AG09309 (cell line): ENCODE data around the gene IFNA7.
"Not testable (repeated sequence)": the region's sequence is repeated elsewhere in the genome, so short reads cannot be mapped to it uniquely, and the experiment has no call there.

Source experiments
- DNase-seq: peaks from one replicate; pipeline ENCODE4 v3.0.0-alpha.2; 2010; ENCODE audit warnings: low read depth
- H3K4me3 ChIP-seq: 2 replicates; pipeline ENCODE4 v1.5.1; 2011; ENCODE audit warnings: mild to moderate bottlenecking, low read depth, low read length, moderate library complexity; ENCODE audit not compliant: control insufficient read depth
- CTCF ChIP-seq: IDR thresholded peaks from 2 replicates; pipeline ENCODE4 v1.5.1; 2011; ENCODE audit warnings: mild to moderate bottlenecking, low read depth, low read length, inconsistent platforms; ENCODE audit not compliant: insufficient read depth, control insufficient read depth; ENCODE audit errors: missing control alignments

IFNA7 gene

GRCh38 chr9:21233258-21233657 lies 31.3 kb upstream of the IFNA7 start:
- TF ChIP-seq CTCF, result no peak
- no peak overlapping the region for H3K4me3 ChIP-seq
- no peak for DNase-seq

- no peak within 1 kb of the TSS for H3K4me3 ChIP-seq
- no peak for TF ChIP-seq CTCF
- no peak for DNase-seq
These were observed 26.1 kb upstream of the IFNA7 start, which contains the start of gene IFNA17 for GRCh38 chr9:21228122-21228521. TSS of gene IFNA17 (minus strand) at chr9:21228222. CDS start at chr9:21228173, 49 bp downstream.

- not testable (repeated sequence) for H3K4me3 ChIP-seq, DNase-seq
These were observed 15.2 kb upstream of the IFNA7 start, which contains the start of gene IFNA16 for GRCh38 chr9:21217211-21217610. TSS of gene IFNA16 (minus strand) at chr9:21217311. CDS start at chr9:21217305, 6 bp downstream.

GRCh38 chr9:21213411-21214326 lies 11.7 kb upstream of the IFNA7 start:
- not testable (repeated sequence) for H3K4me3 ChIP-seq, DNase-seq
- peak; percentile 38 for TF ChIP-seq CTCF

GRCh38 chr9:21212160-21212559 lies 10.2 kb upstream of the IFNA7 start:
- not testable (repeated sequence) for DNase-seq, H3K4me3 ChIP-seq

- H3K4me3 ChIP-seq, DNase-seq: not testable (repeated sequence)
These were observed 8.8 kb upstream of the IFNA7 start for GRCh38 chr9:21210782-21211181.

- no peak for TF ChIP-seq CTCF
- H3K4me3 ChIP-seq, result no peak overlapping the region
These were observed 8.3 kb upstream of the IFNA7 start for GRCh38 chr9:21210311-21210710.

GRCh38 chr9:21207043-21207442 lies 5.0 kb upstream of the IFNA7 start, which contains the start of gene IFNA10:
TSS of gene IFNA10 (minus strand) at chr9:21207143. CDS start at chr9:21207097, 46 bp downstream.
- H3K4me3 ChIP-seq, result not testable (repeated sequence)

More at GRCh38 chr9:21210311-21210710, 8.3 kb upstream of the IFNA7 start:
- no peak for DNase-seq

GRCh38 chr9:21205204-21205603 lies 3.2 kb upstream of the IFNA7 start:
- DNase-seq, result no peak
- TF ChIP-seq CTCF, result no peak
- no peak overlapping the region for H3K4me3 ChIP-seq

More at GRCh38 chr9:21207043-21207442, 5.0 kb upstream of the IFNA7 start, which contains the start of gene IFNA10:
- DNase-seq, result not testable (repeated sequence)
